Astrocyte (in vitro differentiated cells and primary cell): Measurements from ENCODE around the gene PGM5. TPM values are rescaled to one million over a fixed set of nuclear protein-coding genes. Genes with fewer than 3 reads are reported as not detected.

Experiments
- DNase-seq: peaks from one replicate; pipeline ENCODE4 v3.0.0-alpha.2; 2010; ENCODE audit warnings: low read depth
- FAIRE-seq: peaks from 2 replicates; lab custom pipeline; 2011; peaks lifted over from hg19 to GRCh38; lab: Jason Lieb, UNC
- H2AFZ ChIP-seq: 2 replicates; pipeline ENCODE4 v1.6.0; 2012; ENCODE audit warnings: low read depth, low read length, inconsistent platforms
- H3K27ac ChIP-seq: 2 replicates; pipeline ENCODE4 v1.5.1; 2011; ENCODE audit warnings: low read depth, low read length, inconsistent platforms
- H3K27me3 ChIP-seq: 2 replicates; pipeline ENCODE4 v1.6.0; 2011; ENCODE audit warnings: low read length, inconsistent platforms; ENCODE audit not compliant: insufficient read depth
- H3K36me3 ChIP-seq: 2 replicates; pipeline ENCODE4 v1.5.1; 2011; ENCODE audit warnings: low read length, inconsistent platforms; ENCODE audit not compliant: insufficient read depth
- H3K4me1 ChIP-seq: 2 replicates; pipeline ENCODE4 v1.5.1; 2011; ENCODE audit warnings: low read length, inconsistent platforms; ENCODE audit not compliant: insufficient read depth
- H3K4me2 ChIP-seq: 2 replicates; pipeline ENCODE4 v1.6.0; 2012; ENCODE audit warnings: low read length, inconsistent platforms
- H3K4me3 ChIP-seq: 2 replicates; pipeline ENCODE4 v1.5.1; 2011; ENCODE audit warnings: low read depth, mild to moderate bottlenecking, low read length, inconsistent platforms; ENCODE audit not compliant: insufficient read depth
- H3K79me2 ChIP-seq: 2 replicates; pipeline ENCODE4 v1.6.0; 2012; ENCODE audit warnings: mild to moderate bottlenecking, low read length, inconsistent platforms; ENCODE audit not compliant: insufficient read depth
- H3K9ac ChIP-seq: 2 replicates; pipeline ENCODE4 v1.6.0; 2012; ENCODE audit warnings: mild to moderate bottlenecking, low read length, inconsistent platforms
- H3K9me3 ChIP-seq: 2 replicates; pipeline ENCODE4 v1.5.1; 2012; ENCODE audit warnings: low read depth, mild to moderate bottlenecking, low read length, inconsistent platforms; ENCODE audit not compliant: insufficient read depth
- H4K20me1 ChIP-seq: 2 replicates; pipeline ENCODE4 v1.6.0; 2012; ENCODE audit warnings: low read length, inconsistent platforms; ENCODE audit not compliant: insufficient read depth
- H3K27ac Mint-ChIP-seq: one replicate; pipeline ENCODE4 v1.8.0; 2021; ENCODE audit warnings: mild to moderate bottlenecking, mixed read lengths; ENCODE audit not compliant: unreplicated experiment
- H3K27me3 Mint-ChIP-seq: one replicate; pipeline ENCODE4 v1.8.0; 2021; ENCODE audit warnings: low read depth, mixed read lengths; ENCODE audit not compliant: unreplicated experiment
- H3K36me3 Mint-ChIP-seq: one replicate; pipeline ENCODE4 v1.8.0; 2021; ENCODE audit warnings: low read depth, mixed read lengths; ENCODE audit not compliant: unreplicated experiment
- H3K4me1 Mint-ChIP-seq: one replicate; pipeline ENCODE4 v1.8.0; 2021; ENCODE audit warnings: low read depth, mixed read lengths; ENCODE audit not compliant: unreplicated experiment
- H3K4me3 Mint-ChIP-seq: one replicate; pipeline ENCODE4 v1.8.0; 2021; ENCODE audit warnings: mild to moderate bottlenecking, moderate library complexity, mixed read lengths; ENCODE audit not compliant: unreplicated experiment
- H3K9me3 Mint-ChIP-seq: one replicate; pipeline ENCODE4 v1.8.0; 2021; ENCODE audit warnings: mild to moderate bottlenecking, mixed read lengths; ENCODE audit not compliant: unreplicated experiment
- CTCF ChIP-seq: IDR thresholded peaks from 2 replicates; pipeline ENCODE4 v1.5.1; 2011; ENCODE audit warnings: low read depth, mild to moderate bottlenecking, inconsistent platforms, low read length, moderate library complexity; ENCODE audit not compliant: insufficient read depth
- EZH2 ChIP-seq: IDR thresholded peaks from 2 replicates; pipeline ENCODE4 v1.6.1; 2012; ENCODE audit warnings: mild to moderate bottlenecking, low read length, inconsistent platforms; ENCODE audit not compliant: insufficient read depth
- total RNA-seq: library from RNA; stranded (reverse); gene quantifications from 2 replicates; pipeline ENCODE4 v1.2.1, GENCODE V29; 2021

Gene PGM5
- total RNA-seq, 1 donor from 2014 or later, result 1.8 TPM

- H3K27me3 Mint-ChIP-seq, result peaks cover 4% of the 10 kb centered on the region
- no peak overlapping the region for H3K4me3 ChIP-seq
- no peaks in the 10 kb centered on the region for H3K79me2 ChIP-seq
- H3K36me3 Mint-ChIP-seq, result no peaks in the 10 kb centered on the region
- H3K27ac Mint-ChIP-seq, result no peak overlapping the region
- no peaks in the 10 kb centered on the region for H3K36me3 ChIP-seq
- H2AFZ ChIP-seq, result no peak overlapping the region
- H3K9me3 ChIP-seq, result no peaks in the 10 kb centered on the region
- DNase-seq, result no peak
- H3K27ac ChIP-seq, result no peak overlapping the region
- no peaks in the 10 kb centered on the region for H3K4me1 ChIP-seq
- no peaks in the 10 kb centered on the region for H3K27me3 ChIP-seq
- no peak overlapping the region for H3K4me3 Mint-ChIP-seq
- H3K9me3 Mint-ChIP-seq, result peaks cover 2% of the 10 kb centered on the region
- H3K4me1 Mint-ChIP-seq, result no peaks in the 10 kb centered on the region
- no peaks in the 10 kb centered on the region for H4K20me1 ChIP-seq
- no peak overlapping the region for H3K9ac ChIP-seq
- H3K4me2 ChIP-seq, result no peak overlapping the region
- no peak for FAIRE-seq
- TF ChIP-seq EZH2, result no peak
- no peak for TF ChIP-seq CTCF
These were observed 117.4 kb downstream of the PGM5 start for GRCh38 chr9:68473790-68474189.

GRCh38 chr9:68476422-68476821 is 120.0 kb downstream of the PGM5 start:
- Mint-ChIP-seq H3K27me3 (peaks cover 5% of the 10 kb centered on the region), H3K4me3 (no peak overlapping the region), H3K36me3 (no peaks in the 10 kb centered on the region), H3K27ac (no peak overlapping the region), H3K9me3 (no peaks in the 10 kb centered on the region), H3K4me1 (peaks cover 3% of the 10 kb centered on the region)
- no peak overlapping the region for H3K4me3 ChIP-seq
- H3K27me3 ChIP-seq, result no peaks in the 10 kb centered on the region
- no peak overlapping the region for H3K27ac ChIP-seq
- TF ChIP-seq EZH2, result no peak
- TF ChIP-seq CTCF, result no peak
- no peaks in the 10 kb centered on the region for H4K20me1 ChIP-seq
- FAIRE-seq (no peak), DNase-seq (no peak)
- no peaks in the 10 kb centered on the region for H3K4me1 ChIP-seq
- no peak overlapping the region for H3K9ac ChIP-seq
- H3K36me3 ChIP-seq, result no peaks in the 10 kb centered on the region
- H3K79me2 ChIP-seq, result no peaks in the 10 kb centered on the region
- H3K4me2 ChIP-seq, result no peak overlapping the region
- H2AFZ ChIP-seq, result no peak overlapping the region
- H3K9me3 ChIP-seq, result no peaks in the 10 kb centered on the region

GRCh38 chr9:68476847-68477246 is 120.4 kb downstream of the PGM5 start:
- Mint-ChIP-seq H3K4me1 (peaks cover 3% of the 10 kb centered on the region), H3K9me3 (no peaks in the 10 kb centered on the region), H3K27me3 (peaks cover 5% of the 10 kb centered on the region), H3K4me3 (no peak overlapping the region), H3K36me3 (no peaks in the 10 kb centered on the region), H3K27ac (no peak overlapping the region)
- H3K27me3 ChIP-seq, result no peaks in the 10 kb centered on the region
- FAIRE-seq (no peak), DNase-seq (no peak)
- no peaks in the 10 kb centered on the region for H4K20me1 ChIP-seq
- no peak overlapping the region for H3K9ac ChIP-seq
- H3K4me3 ChIP-seq, result no peak overlapping the region
- no peaks in the 10 kb centered on the region for H3K79me2 ChIP-seq
- H3K9me3 ChIP-seq, result no peaks in the 10 kb centered on the region
- H3K4me1 ChIP-seq, result no peaks in the 10 kb centered on the region
- TF ChIP-seq CTCF, result no peak
- TF ChIP-seq EZH2, result no peak
- no peak overlapping the region for H2AFZ ChIP-seq
- H3K36me3 ChIP-seq, result no peaks in the 10 kb centered on the region
- H3K4me2 ChIP-seq, result no peak overlapping the region
- H3K27ac ChIP-seq, result no peak overlapping the region
